ENCODE measurements around the gene TMEM258.

Gene TMEM258

GRCh38 chr11:61837411-61838005 is 45.1 kb upstream of the TMEM258 start:
- TF ChIP-seq CREB1 (IDR thresholded peaks at IDR 0.05; ENCODE audit: low read depth) (no peak), RAD21 (IDR thresholded peaks at IDR 0.05; ENCODE audit: low read depth) (no peak), EP300 (IDR thresholded peaks at IDR 0.05; ENCODE audit: borderline replicate concordance) (no peak), USF1 (IDR thresholded peaks at IDR 0.05) (no peak), TAF1 (IDR thresholded peaks at IDR 0.05; ENCODE audit: low read depth) (no peak), TEAD4 (IDR thresholded peaks at IDR 0.05) (no peak), YY1 (IDR thresholded peaks at IDR 0.05; ENCODE audit: low read depth) (no peak), FOXM1 (IDR thresholded peaks at IDR 0.05; ENCODE audit: borderline replicate concordance, low read depth) (no peak)

GRCh38 chr11:61836193-61836592 is 43.8 kb upstream of the TMEM258 start:
- TF ChIP-seq USF1 (IDR thresholded peaks at IDR 0.05) (no peak), YY1 (IDR thresholded peaks at IDR 0.05; ENCODE audit: low read depth) (no peak)

- TF ChIP-seq EGR1 (IDR thresholded peaks at IDR 0.05) (no peak), ZBTB7A (IDR thresholded peaks at IDR 0.05; ENCODE audit: low read depth) (no peak), MAX (IDR thresholded peaks at IDR 0.05) (no peak), CEBPB (IDR thresholded peaks at IDR 0.05) (no peak), RAD21 (IDR thresholded peaks at IDR 0.05; ENCODE audit: low read depth) (no peak), FOXM1 (IDR thresholded peaks at IDR 0.05; ENCODE audit: borderline replicate concordance, low read depth) (no peak), YY1 (IDR thresholded peaks at IDR 0.05; ENCODE audit: low read depth) (no peak), TAF1 (IDR thresholded peaks at IDR 0.05; ENCODE audit: low read depth) (no peak), TCF12 (IDR thresholded peaks at IDR 0.05; ENCODE audit: low read depth) (no peak), USF1 (IDR thresholded peaks at IDR 0.05) (no peak), EP300 (IDR thresholded peaks at IDR 0.05; ENCODE audit: borderline replicate concordance) (no peak), CREB1 (IDR thresholded peaks at IDR 0.05; ENCODE audit: low read depth) (no peak), TEAD4 (IDR thresholded peaks at IDR 0.05) (no peak)
Observed at GRCh38 chr11:61834278-61835048, 42.1 kb upstream of the TMEM258 start.

- TF ChIP-seq CEBPB (IDR thresholded peaks at IDR 0.05) (no peak), RAD21 (IDR thresholded peaks at IDR 0.05; ENCODE audit: low read depth) (no peak), EP300 (IDR thresholded peaks at IDR 0.05; ENCODE audit: borderline replicate concordance) (no peak), REST (IDR thresholded peaks at IDR 0.05; ENCODE audit: low read depth) (no peak), TEAD4 (IDR thresholded peaks at IDR 0.05) (no peak), MAX (IDR thresholded peaks at IDR 0.05) (no peak), YY1 (IDR thresholded peaks at IDR 0.05; ENCODE audit: low read depth) (no peak), ZBTB7A (IDR thresholded peaks at IDR 0.05; ENCODE audit: low read depth) (no peak), FOXM1 (IDR thresholded peaks at IDR 0.05; ENCODE audit: borderline replicate concordance, low read depth) (no peak), EGR1 (IDR thresholded peaks at IDR 0.05) (no peak), TAF1 (IDR thresholded peaks at IDR 0.05; ENCODE audit: low read depth) (no peak), TCF12 (IDR thresholded peaks at IDR 0.05; ENCODE audit: low read depth) (no peak), USF1 (IDR thresholded peaks at IDR 0.05) (no peak), CREB1 (IDR thresholded peaks at IDR 0.05; ENCODE audit: low read depth) (no peak), NFIC (IDR thresholded peaks at IDR 0.05) (no peak)
Observed at GRCh38 chr11:61833926-61834277, 41.5 kb upstream of the TMEM258 start.

- TF ChIP-seq TEAD4 (IDR thresholded peaks at IDR 0.05), result no peak
Observed at GRCh38 chr11:61833471-61833870, 41.1 kb upstream of the TMEM258 start.

GRCh38 chr11:61832754-61833153 is 40.4 kb upstream of the TMEM258 start:
- no peak for TF ChIP-seq TEAD4 (IDR thresholded peaks at IDR 0.05)
- TF ChIP-seq TAF1 (IDR thresholded peaks at IDR 0.05; ENCODE audit: low read depth), result no peak
- TF ChIP-seq USF1 (IDR thresholded peaks at IDR 0.05), result no peak
- TF ChIP-seq EP300 (IDR thresholded peaks at IDR 0.05; ENCODE audit: borderline replicate concordance), result no peak
- TF ChIP-seq YY1 (IDR thresholded peaks at IDR 0.05; ENCODE audit: low read depth), result no peak
- no peak for TF ChIP-seq ZBTB7A (IDR thresholded peaks at IDR 0.05; ENCODE audit: low read depth)
- TF ChIP-seq MAX (IDR thresholded peaks at IDR 0.05), result no peak
- no peak for TF ChIP-seq EGR1 (IDR thresholded peaks at IDR 0.05)
- no peak for TF ChIP-seq CREB1 (IDR thresholded peaks at IDR 0.05; ENCODE audit: low read depth)

All from Ishikawa (cell line).